Activated T-cell treated with anti-CD3 and anti-CD28 coated beads for 1 hour (primary cell): ENCODE data around the gene PRKCI.
"Not testable (repeated sequence)": the region's sequence is repeated elsewhere in the genome, so short reads cannot be mapped to it uniquely, and the experiment has no call there.

Source experiments
- DNase-seq: peaks from one replicate; pipeline ENCODE4 v3.0.0-alpha.2; 2020; ENCODE audit warnings: low read depth

The PRKCI gene

DNA sequence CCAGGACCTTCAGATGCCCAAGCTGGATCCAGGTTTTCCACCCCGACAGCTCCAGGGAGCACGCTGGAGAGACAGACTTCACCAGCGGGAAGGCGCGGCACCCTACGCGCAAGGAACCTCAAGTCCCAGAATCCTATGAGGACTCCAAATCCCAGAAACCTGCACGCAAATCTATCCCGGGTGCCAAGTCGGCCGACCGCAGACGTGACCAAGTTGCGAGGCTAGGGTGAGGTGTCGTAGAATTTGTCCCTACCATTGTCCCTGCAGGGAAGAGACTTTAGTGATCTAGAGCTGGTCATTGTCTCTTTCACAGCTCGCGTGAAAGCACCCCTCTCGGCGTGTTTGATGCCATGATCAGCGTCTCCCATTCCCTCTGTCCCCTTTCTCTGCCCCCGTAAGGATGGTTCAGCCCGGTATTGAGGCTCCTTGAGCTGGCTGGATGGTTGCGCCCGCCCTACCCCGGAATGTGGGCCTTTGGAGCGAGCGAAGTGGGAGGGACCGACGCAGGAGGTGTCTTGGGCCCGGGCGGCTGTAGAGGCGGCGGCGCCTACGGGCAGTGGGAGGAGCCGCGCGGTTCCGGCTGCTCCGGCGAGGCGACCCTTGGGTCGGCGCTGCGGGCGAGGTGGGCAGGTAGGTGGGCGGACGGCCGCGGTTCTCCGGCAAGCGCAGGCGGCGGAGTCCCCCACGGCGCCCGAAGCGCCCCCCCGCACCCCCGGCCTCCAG, at the start of gene PRKCI:
Gene PRKCI (plus strand): TSS at position 501 of the 723 bp plus-strand sequence. CDS start 246 bp downstream, outside the sequence.
- peak; percentile 77 for DNase-seq

DNA sequence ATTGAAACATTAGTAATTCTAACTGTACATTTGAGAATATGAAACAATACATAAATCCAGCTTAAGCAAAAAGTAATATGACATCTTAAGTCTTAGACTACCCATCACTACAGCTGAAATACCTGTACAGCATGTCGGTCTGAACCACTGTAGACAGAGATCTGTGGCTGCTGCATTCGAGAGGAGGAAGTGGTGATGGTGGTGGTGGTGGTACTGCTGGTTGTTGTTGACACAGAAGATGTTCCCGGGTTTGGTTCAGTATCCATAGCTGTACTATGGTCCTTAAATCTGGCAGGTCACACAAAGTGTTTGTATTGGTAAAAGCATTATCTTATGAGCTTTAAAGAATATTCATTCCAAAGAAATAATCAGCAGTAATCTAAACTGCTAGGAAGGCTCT, 43.6 kb upstream of the PRKCI start:
- peak; percentile 27 for DNase-seq

DNA sequence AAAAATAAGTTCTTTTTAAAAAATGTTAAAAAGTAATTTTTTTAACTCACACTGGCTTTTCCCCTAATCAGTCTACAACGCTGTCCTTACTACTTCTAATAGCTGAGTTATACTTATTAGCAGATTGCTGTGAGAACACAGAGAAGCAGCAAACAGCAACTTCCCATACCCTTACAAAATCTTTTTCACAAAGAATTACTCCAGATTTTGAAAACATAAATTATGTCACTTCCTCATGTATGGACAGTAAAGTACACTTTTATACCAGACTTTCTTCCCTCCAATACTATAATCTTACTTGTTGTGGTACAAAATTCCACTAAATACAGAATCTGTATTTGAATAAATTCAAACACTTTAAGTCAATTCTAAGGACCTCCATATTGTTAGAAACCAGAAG, 42.8 kb upstream of the PRKCI start:
- DNase-seq, result no peak

DNA sequence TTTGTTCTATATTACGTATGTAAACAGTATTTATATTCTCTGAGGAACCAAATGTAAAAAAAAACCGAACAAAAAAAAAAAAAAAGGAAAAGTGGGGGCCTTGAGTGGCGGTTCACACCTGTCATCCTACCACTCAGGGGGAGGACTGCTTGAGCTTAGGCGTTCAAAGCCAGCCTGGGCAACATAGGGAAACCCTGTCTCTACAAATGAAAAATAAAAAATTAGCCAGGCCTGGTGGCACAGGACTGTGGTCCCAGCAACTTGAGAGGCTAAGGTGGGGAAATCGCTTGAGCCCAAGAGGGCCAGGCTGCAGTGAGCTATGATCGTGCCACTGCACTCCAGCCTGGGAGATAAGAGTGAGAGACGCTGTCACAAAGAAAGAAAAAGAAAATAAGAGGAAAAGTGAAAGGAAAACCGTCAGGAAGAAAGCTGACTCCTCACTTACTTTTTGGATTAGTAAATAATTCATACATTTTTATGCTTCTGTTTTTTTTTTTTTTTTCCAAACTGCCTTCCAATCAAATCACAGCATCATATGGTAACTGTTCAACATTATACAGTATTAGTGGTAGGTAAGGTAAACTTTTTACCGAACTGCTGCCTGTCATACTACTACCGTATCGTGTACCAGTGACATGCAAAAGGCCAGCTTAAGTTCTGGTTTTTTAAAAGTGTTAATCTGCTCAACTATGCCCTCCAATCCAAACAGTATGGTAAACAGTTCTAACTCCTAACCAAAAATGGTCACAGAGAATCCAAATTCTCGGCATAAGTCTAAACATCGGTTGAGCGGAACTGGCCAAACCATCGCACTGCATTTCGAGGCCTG, 41.9 kb upstream of the PRKCI start:
- DNase-seq, result no peak

DNA sequence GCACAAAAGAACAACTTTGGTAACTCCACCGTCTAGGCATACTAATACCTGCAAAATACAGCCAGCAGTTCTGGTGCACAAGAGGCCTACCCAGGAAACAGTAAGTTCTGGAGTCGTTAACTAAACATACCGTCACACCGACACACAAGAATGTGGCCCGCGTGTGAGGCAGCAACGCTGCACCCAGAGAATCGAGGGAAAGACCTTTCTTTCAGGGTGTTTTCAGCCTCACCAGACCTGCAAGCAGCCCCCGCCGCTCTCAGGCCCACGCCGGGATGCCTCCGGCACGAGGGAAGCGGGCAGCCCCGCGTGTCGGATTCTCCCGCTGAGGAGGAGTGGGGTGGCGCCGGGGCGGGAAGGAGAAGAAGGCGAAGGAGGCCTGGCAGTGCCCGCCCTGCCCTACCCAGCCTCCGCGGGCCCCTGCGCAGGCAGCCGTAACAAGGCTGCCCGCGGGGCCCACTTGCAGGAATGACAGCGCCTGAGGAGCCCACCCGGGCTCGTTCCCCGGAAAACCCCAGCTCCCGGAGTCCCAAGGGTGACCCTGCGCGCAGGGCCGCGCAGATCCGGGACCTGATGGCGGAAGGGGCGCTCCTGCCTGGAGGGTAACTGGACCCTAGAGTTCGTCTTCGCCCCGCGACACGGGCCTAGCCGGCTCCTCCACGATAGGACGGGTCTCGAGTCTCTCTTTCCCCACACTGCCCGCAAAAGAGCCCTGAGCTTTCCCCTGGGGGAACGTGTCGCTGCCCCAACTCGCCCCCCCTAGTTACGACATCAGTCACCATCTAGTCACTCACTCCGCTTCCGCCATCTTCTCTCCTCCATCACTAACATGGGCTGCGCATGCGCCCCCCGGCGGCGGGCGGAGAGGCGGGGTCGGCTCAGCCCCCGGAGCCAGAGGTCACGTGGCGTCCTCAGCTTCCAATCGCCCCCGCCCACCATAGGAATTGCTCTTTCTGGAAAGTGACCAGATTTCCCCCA, 41.0 kb upstream of the PRKCI start, which contains the start of gene PHC3:
Gene PHC3 (minus strand): TSS at position 826 of the 978 bp plus-strand sequence. CDS start 18 bp downstream, at position 808.
- DNase-seq, result peak; percentile 88

DNA sequence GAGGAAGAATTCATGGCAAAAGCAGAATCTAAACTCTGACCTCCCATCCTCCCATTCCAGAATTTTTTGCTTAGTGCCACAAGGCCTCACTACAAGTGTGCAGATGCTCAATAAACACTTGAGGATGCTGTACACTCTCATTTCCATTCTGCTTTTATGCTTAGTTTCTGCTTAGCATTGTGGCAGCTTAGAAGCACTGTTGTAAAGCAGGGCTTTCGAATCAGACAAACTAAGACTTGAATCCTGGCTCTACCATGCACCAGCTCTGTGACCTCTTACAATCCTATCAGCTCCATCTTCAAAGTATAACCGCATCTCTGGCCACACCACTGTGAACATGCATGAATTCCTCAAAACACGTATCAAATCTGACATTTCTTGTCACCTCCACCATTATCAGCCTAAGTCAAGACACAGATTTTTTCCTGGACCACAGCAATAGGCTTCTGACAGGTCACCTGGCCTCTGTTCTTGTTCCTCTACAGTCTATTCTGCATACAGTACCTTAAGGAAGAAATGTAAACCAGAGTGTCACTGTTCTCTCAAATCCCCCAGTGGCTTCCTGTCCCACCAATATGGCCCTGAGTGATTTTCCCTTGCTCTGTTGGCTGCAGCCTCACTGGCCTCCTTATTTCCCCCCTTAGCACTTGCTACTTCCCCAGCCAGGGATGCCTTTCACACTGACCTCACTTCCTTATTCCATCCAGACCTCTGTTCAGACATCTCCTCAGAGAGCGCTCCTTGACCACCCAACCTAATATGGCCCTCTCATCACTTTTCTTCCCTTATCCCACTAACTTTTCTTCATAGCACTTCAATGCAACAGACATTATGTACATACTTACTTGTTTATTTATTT, 32.6 kb upstream of the PRKCI start:
- DNase-seq, result no peak

DNA sequence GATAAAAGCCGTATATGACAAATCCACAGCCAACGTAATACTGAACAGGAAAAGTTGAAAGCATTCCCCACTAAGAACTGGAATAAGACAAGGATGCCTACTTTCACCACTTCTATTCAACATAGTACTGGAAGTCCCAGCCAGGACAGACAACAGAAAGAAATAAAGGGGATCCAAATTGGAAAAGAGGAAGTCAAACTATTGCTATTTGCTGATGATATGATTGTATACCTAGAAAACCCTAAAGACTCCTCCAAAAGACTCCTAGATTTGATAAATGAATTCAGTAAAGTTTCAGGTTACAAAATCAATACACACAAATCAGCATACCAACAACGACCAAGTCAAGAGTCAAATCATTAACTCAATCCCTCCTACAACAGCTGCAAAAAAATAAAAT, 26.5 kb upstream of the PRKCI start:
- DNase-seq, result not testable (repeated sequence)

DNA sequence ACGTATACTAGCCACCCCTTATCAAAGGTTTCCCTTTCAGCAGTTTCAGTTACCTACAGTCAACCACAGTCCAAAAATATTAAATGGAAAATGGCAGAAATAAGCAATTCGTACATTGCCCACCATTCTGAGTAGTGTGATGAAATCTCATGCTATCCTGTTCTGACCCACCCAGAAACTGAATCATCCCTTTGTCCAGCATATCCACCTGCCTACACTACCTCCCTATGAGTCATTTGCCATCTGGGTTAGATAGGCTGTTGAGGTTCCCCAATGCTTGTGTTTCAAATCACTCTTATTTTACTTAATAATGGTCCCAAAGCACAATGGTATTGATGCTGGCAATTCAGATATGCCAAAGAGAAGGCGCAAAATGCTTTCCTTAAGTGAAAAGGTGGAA, 25.4 kb upstream of the PRKCI start:
- DNase-seq, result no peak

DNA sequence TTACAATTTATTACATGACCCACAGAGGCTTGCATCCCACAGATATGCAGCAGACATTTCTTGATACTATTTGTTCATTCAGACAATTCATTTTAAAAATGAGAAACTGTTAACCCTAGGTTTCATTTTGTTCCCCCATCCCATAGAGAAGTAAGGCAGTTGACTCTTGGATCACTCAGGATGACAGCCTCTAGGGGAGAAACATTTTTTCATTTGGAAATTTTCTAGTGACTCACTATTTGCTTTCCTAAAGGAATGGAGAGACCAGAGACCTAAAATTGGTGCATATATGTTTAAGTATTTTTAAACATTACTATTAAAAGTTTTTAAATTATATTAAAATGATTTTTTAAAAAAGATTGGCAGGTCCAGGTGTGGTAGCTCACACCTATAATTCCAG, 21.2 kb upstream of the PRKCI start:
- no peak for DNase-seq

DNA sequence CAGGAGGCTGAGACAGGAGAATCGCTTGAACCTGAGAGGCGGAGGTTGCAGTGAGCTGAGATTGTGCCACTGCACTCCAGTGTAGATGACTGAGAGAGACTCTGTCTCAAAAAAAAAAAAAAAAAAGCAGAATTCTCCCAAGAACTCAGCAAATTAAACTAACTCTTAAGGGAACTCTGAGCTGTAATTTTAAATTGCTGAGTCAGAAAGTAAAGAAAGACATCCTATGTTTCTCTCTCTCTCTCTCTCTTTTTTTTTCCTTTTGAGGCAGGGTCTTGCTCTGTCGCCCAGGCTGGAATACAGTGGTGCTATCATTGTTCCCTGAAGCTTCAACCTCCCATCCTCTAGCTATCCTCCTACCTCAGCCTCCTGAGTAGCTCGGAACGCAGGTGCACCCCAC, 20.7 kb upstream of the PRKCI start:
- DNase-seq, result no peak

DNA sequence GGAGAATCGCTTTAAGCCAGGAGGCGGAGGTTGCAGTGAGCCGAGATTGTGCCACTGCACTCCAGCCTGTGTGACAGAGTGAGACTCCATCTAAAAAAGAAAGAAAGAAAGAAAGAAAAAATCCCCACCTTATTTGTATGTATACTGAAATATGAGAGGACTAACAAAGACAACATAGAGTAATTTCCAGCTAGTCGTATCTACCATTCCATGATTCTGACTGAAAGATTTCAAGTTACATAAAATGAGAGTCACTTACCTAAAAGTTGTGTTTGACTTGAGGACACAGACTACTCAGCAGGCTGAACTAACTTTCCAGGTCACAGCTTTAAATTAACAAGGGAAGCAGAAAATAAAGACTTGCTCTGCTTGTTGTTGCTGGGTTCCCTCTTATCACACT, 18.8 kb upstream of the PRKCI start:
- DNase-seq, result no peak

DNA sequence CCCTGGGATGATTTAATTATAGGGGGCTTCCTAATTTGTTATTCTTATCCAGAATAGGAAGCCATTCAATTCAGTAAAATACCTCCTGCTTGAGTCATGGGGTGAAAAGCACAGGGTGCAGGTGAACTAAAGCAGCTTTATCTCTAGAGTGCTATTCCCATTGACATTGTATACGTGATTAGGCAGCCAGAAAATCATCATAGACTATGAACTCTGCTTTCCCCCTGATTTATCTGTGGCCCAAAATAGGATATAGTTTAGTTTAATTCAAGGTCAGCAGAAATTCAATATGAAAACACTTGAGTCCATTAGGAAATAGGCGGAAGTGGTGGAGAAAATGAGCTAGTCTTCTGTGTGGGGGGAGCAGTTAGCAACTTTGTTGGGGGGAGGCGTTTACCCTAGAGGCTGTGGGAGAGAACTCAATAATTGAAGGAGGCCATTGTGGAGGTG, 18.2 kb upstream of the PRKCI start:
- no peak for DNase-seq

DNA sequence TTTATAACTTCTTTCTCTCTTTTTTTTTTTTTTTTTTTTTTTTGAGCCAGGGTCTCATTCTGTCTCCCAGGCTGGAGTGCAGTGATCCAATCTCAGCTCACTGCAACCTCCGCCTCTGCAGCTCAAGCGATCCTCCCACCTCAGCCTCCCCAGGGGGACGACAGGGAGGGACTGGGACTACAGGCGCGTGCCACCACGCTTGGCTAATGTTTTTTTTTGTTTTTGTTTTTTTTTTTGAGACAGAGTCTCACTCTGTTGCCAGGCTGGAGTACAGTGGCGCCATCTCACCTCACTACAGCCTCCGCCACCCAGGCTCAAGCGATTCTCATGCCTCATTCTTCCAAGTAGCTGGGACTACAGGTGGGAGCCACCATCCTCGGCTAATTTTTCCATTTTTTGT, 17.7 kb upstream of the PRKCI start:
- no peak for DNase-seq

DNA sequence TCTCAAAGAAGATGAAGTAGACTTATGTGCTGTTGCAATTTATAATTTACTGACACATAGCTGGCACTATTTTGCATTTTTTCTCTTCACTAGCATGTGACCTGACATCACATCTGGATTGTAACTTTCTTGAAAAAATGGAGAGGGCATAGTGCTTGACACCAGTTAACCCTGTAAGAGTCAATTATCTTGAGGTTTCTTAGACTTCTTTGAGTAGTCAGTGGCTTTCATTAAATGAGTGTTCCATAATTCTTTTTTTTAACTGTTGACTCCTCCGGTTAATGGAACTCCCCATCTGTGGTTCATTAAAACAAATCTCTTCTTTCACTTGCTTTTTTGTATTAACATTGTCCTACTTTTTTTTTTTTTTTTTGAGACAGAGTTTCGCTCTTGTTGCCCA, 16.9 kb upstream of the PRKCI start:
- no peak for DNase-seq

DNA sequence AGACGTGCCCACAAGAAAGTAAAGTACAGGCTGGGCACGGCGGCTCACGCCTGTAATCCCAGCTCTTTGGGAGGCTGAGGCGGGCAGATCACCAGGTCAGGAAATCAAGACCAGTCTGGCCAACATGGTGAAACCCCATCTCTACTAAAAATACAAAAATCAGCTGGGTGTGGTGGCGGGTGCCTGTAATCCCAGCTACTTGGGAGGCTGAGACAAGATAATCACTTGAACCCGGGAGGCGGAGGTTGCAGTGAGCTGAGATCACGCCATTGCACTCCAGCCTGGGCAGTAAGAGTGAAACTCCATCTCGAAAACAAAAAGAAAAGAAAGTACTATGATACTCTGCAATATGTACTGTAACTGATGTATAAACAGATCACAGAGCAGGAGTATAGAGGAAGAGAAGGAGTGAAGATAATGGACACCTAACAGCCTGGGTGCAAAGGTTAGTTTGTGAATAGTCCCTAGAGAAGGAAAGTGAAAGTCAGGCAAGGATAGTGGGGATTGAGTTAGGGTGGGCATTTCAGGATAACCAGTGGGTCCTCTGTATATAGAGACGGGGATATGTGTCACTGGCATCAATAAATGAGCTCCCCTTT, 16.0 kb upstream of the PRKCI start:
- DNase-seq, result not testable (repeated sequence)

DNA sequence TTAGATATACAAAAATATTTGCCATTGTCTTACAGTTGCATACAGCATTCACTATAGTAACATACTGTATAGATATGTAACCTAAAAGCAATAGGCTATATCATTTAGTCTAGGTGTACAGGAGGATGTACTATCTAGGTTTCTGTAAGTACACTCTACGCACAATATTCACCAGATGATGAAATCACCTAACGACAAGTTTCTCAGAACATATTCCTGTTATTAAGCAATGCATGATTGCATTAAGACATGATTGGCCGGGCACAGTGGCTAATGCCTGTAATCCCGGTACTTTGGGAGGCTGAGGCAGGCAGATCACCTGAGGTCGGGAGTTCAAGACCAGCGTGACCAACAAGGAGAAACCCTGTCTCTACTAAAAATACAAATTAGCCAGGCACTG, 14.5 kb upstream of the PRKCI start:
- DNase-seq, result no peak

DNA sequence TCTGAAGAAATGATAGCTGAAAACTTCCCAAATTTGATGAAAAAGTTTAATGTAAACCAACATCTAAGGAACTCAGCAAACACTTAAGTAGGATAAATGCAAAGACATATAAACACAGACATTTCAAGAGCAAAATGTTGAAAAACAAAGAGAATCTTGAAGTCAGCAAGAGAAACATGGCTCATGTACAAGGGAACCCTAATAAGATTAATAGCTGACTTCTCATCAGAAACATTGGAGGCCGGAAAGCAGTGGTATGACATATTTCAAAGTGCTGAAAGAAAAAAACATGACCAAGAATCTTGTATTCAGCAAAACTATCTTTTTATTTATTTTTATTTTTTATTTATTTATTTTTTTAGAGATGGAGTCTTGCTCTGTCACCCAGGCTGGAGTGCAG, 10.6 kb upstream of the PRKCI start:
- no peak for DNase-seq

DNA sequence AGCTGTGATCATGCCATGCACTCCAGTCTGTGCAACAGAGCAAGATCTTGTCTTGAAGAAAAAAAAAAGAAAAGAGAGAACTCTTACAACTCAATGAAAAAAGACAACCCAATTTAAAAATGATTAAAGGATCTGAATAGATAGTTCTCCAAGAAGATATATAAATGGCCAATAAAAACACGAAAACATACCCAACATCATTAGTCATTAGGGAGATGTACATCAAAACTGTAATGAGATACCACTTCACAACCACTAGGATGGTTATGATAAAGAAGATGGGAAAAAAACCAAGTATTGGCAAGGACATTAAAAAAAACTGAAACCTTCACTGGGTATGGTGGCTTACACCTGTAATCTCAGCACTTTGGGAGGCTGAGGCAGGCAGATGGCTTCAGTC, 2.4 kb upstream of the PRKCI start:
- DNase-seq, result no peak

DNA sequence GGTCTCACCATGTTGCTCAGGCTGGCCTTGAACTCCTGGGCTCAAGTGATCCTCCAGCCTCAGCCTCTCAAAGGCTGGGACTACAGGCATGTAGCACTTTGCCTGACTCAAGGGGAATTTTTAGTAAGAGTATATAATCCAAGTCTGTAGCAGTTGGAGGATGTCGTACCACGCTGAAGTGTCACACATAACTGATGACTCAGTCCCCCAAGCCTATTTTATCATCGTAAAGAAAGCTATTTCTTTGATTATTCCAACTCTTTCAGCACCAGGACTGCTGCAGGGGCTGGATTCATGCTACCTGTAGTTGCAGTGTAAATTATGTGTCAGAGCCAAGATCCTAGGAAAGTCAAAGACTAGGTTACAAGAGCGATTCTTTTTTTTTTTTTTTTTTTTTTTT, 1.4 kb upstream of the PRKCI start:
- no peak for DNase-seq

DNA sequence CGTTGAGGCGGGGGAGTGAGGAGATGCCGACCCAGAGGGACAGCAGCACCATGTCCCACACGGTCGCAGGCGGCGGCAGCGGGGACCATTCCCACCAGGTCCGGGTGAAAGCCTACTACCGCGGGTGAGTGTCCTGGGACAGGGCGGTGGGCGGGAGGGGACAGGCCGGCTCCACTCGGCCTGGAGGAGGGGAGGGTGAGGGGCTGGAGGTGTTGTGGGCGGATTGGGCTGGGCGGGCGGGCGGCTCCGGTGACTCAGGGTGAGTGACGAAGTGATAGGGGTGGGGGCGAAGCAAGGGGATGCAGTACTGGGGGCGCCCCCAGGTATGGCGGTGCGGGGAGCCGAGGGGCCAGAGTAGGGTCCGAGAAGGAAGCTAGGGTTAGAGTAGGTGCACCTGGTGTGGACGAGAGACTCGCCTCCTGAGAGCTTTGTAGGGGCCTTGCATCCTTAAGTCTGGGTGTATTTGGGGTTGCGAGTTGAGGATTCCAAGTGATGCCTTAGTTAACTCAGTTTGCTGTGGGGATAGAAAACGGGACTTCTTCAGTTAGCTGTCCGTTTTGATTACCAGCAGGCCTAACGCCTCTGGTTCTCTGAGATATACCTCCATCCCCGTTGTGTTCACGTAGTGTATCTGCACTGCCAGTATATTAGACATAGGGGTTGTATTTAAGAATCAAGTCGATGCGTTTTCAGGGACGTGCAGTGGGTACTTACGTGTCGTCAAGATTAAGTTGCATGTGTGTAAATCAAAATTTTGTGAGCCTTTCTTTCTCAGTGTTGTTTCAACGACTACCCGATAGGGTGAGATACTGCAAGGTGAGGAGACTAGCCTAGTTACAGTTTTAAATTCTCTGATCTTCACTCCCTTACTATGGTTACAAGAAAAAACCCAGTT, 670 bp downstream of the PRKCI start:
- DNase-seq, result peak; percentile 20
